Activated CD8-positive, alpha-beta memory T cell treated with anti-CD3 and anti-CD28 coated beads, Interleukin-2, amount 10 ng/mL, durations not matched to agents 7 days and 5 days (primary cell): ENCODE data around the gene PLXDC1. TPM values are rescaled to one million over a fixed set of nuclear protein-coding genes. Genes with fewer than 3 reads are reported as not detected.

Source experiments
- ATAC-seq: fragments of 150-1000 bp; cut with Tn5 transposase; one replicate; pipeline ENCODE4 v1.10.0; 2021; ENCODE audit warnings: moderate library complexity
- CTCF ChIA-PET: fragments of 350-600 bp; sonication (Branson Sonifier 250); formaldehyde crosslinking; loops from one replicate; lab custom pipeline; 2021; ENCODE audit warnings: antibody characterized with exemption; lab: Charles Lee
- DNase-seq: peaks from one replicate; pipeline ENCODE4 v3.0.0-alpha.2; 2020
- H3K27ac Mint-ChIP-seq: one replicate; pipeline ENCODE4 v1.8.0; 2021; ENCODE audit warnings: mild to moderate bottlenecking, mixed read lengths
- H3K27me3 Mint-ChIP-seq: one replicate; pipeline ENCODE4 v1.8.0; 2021; ENCODE audit warnings: mixed read lengths
- H3K36me3 Mint-ChIP-seq: one replicate; pipeline ENCODE4 v1.8.0; 2021; ENCODE audit warnings: mild to moderate bottlenecking, mixed read lengths
- H3K4me1 Mint-ChIP-seq: one replicate; pipeline ENCODE4 v1.8.0; 2021; ENCODE audit warnings: mixed read lengths
- H3K4me3 Mint-ChIP-seq: one replicate; pipeline ENCODE4 v1.8.0; 2021; ENCODE audit warnings: mild to moderate bottlenecking, moderate library complexity, mixed read lengths
- H3K9me3 Mint-ChIP-seq: one replicate; pipeline ENCODE4 v1.8.0; 2022; ENCODE audit warnings: low read depth, mixed read lengths
- total RNA-seq, 2 experiments: library from RNA; stranded (reverse); gene quantifications; one replicate each; pipeline ENCODE4 v1.2.3, GENCODE V29; 2021

PLXDC1 gene
- total RNA-seq, 2 experiments from 2014 or later = 1.2 to 9.0 TPM

GRCh38 chr17:39016193-39017153 lies 135.0 kb downstream of the PLXDC1 start:
- CTCF ChIA-PET = interaction anchor here (1.1 to 1.5 kb wide), 5 partner anchors 12 to 228 kb away, joined by 3 to 5 read pairs (median 4); no protein-coding TSS in a partner anchor
- Mint-ChIP-seq H3K27ac (no peak overlapping the region), H3K27me3 (peaks cover 3% of the 10 kb centered on the region), H3K9me3 (no peaks in the 10 kb centered on the region), H3K36me3 (no peaks in the 10 kb centered on the region), H3K4me3 (no peak overlapping the region), H3K4me1 (peaks cover 17% of the 10 kb centered on the region)
- DNase-seq = no peak
- ATAC-seq = peak; percentile 9

GRCh38 chr17:39015546-39015935 lies 135.9 kb downstream of the PLXDC1 start:
- no peak overlapping the region for H3K4me3 Mint-ChIP-seq
- DNase-seq = no peak
- no peak for ATAC-seq
- H3K9me3 Mint-ChIP-seq = no peaks in the 10 kb centered on the region
- CTCF ChIA-PET = interaction anchor here (0.6 to 1.3 kb wide), 4 partner anchors 26 to 229 kb away, joined by 3 to 5 read pairs (median 3); no protein-coding TSS in a partner anchor
- no peak overlapping the region for H3K27ac Mint-ChIP-seq
- peaks cover 17% of the 10 kb centered on the region for H3K4me1 Mint-ChIP-seq
- H3K27me3 Mint-ChIP-seq = no peaks in the 10 kb centered on the region
- H3K36me3 Mint-ChIP-seq = no peaks in the 10 kb centered on the region

- DNase-seq (no peak), ATAC-seq (no peak)
- CTCF ChIA-PET = interaction anchor here (0.6 to 1.2 kb wide), 3 partner anchors 27 to 160 kb away, joined by 3 to 5 read pairs (median 3); no protein-coding TSS in a partner anchor
- Mint-ChIP-seq H3K4me3 (no peak overlapping the region), H3K4me1 (peaks cover 17% of the 10 kb centered on the region), H3K27me3 (no peaks in the 10 kb centered on the region), H3K27ac (no peak overlapping the region), H3K36me3 (no peaks in the 10 kb centered on the region), H3K9me3 (no peaks in the 10 kb centered on the region)
Measured at GRCh38 chr17:39014795-39015545, 136.5 kb downstream of the PLXDC1 start.

- H3K36me3 Mint-ChIP-seq = no peaks in the 10 kb centered on the region
- no peaks in the 10 kb centered on the region for H3K9me3 Mint-ChIP-seq
- ATAC-seq (no peak), DNase-seq (no peak)
- H3K4me3 Mint-ChIP-seq = no peak overlapping the region
- no peak overlapping the region for H3K27ac Mint-ChIP-seq
- H3K27me3 Mint-ChIP-seq = no peaks in the 10 kb centered on the region
- peaks cover 17% of the 10 kb centered on the region for H3K4me1 Mint-ChIP-seq
- CTCF ChIA-PET = interaction anchor here (0.8 kb wide), 1 partner anchor 161 kb away, joined by 3 read pairs; no protein-coding TSS in a partner anchor
Measured at GRCh38 chr17:39014044-39014794, 137.2 kb downstream of the PLXDC1 start.

Other genes with a start within 250 kb of the PLXDC1 start
- gene FBXO47, start 184.2 kb downstream of the PLXDC1 start, total RNA-seq = under 1 TPM in 1 of 2 experiments, not detected in 1; 0.18 TPM
- under 1 TPM in 1 of 2 experiments, not detected in 1; 0.35 TPM for gene ARL5C, start 14.5 kb upstream of the PLXDC1 start, total RNA-seq
- 10 to 100 TPM; 21.0 to 32.9 TPM for gene CACNB1, start 46.0 kb upstream of the PLXDC1 start, total RNA-seq
- 1,000 to 10,000 TPM; 1,859 to 1,928 TPM for gene RPL19, start 48.6 kb upstream of the PLXDC1 start, total RNA-seq
- gene STAC2, start 74.3 kb upstream of the PLXDC1 start, total RNA-seq = not detected
- 10 to 100 TPM; 12.9 to 14.1 TPM for gene FBXL20, start 250.0 kb upstream of the PLXDC1 start, total RNA-seq